H1 (cell line): ENCODE data around the gene DDX11.
"Not testable (repeated sequence)": the region's sequence is repeated elsewhere in the genome, so short reads cannot be mapped to it uniquely, and the experiment has no call there.

Source experiments
- GABPA ChIP-seq: IDR thresholded peaks from 2 replicates; pipeline ENCODE4 v1.6.1; 2011; ENCODE audit warnings: mild to moderate bottlenecking, low read length, moderate library complexity, borderline replicate concordance; ENCODE audit not compliant: insufficient read depth
- SP2 ChIP-seq: IDR thresholded peaks from 2 replicates; pipeline ENCODE4 v1.6.1; 2012; ENCODE audit warnings: mild to moderate bottlenecking, low read length, inconsistent platforms
- TF ChIP-seq, protein P1 (sequence below), 3 experiments: IDR thresholded peaks; 1 replicate in 2 of 3; 2 replicates in 1 of 3; pipeline versions ENCODE4 v1.5.1 to v1.6.1; 2011; ENCODE audit warnings: low read length in 3 of 3, mild to moderate bottlenecking in 3 of 3, inconsistent platforms in 2 of 3, low read depth in 1 of 3, moderate library complexity in 1 of 3; ENCODE audit not compliant: insufficient read depth in 1 of 3; ENCODE audit errors: control extremely low read depth in 1 of 3

DNA sequence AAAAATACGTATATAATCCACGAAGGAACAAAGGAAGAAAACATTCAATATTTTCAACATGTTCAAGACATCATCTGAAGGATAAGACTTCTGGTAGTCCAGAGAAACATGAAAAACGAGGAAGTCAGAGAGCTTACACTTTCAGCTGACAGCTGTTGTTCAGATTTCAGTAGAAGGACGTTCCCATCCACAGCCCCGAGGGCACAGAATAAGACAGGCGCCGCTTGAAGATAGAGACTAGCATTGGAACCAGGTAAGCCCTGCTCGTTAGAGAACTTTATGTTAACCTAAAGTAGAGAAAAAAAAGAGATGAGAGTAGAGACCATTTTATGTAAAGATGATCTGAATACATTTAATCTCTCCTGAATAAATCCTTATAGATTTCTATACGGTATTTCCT lies 71.1 kb downstream of the DDX11 start:
- TF ChIP-seq SP2, GABPA: not testable (repeated sequence)
- TF ChIP-seq, protein P1, sequence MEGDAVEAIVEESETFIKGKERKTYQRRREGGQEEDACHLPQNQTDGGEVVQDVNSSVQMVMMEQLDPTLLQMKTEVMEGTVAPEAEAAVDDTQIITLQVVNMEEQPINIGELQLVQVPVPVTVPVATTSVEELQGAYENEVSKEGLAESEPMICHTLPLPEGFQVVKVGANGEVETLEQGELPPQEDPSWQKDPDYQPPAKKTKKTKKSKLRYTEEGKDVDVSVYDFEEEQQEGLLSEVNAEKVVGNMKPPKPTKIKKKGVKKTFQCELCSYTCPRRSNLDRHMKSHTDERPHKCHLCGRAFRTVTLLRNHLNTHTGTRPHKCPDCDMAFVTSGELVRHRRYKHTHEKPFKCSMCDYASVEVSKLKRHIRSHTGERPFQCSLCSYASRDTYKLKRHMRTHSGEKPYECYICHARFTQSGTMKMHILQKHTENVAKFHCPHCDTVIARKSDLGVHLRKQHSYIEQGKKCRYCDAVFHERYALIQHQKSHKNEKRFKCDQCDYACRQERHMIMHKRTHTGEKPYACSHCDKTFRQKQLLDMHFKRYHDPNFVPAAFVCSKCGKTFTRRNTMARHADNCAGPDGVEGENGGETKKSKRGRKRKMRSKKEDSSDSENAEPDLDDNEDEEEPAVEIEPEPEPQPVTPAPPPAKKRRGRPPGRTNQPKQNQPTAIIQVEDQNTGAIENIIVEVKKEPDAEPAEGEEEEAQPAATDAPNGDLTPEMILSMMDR (IDR thresholded peaks at IDR 0.05; ENCODE audit: control extremely low read depth in 1 of 3, insufficient read depth in 1 of 3, low read depth in 1 of 3, low read length in 3 of 3) = not testable (repeated sequence)
